CD4-positive, alpha-beta memory T cell (primary cell): ENCODE results near the gene C5. TPM values are rescaled to one million over a fixed set of nuclear protein-coding genes. Genes with fewer than 3 reads are reported as not detected.

ENCODE experiments used
- CTCF ChIA-PET: fragments of 350-600 bp; sonication (Branson Sonifier 250); formaldehyde crosslinking; loops from one replicate; lab custom pipeline; 2021; ENCODE audit warnings: inconsistent platforms; ENCODE audit not compliant: partially characterized antibody; lab: Charles Lee
- POLR2A ChIA-PET: fragments of 350-600 bp; sonication (Branson Sonifier 250); formaldehyde crosslinking; loops from one replicate; lab custom pipeline; 2021; ENCODE audit not compliant: partially characterized antibody; lab: Charles Lee
- DNase-seq, 5 donors: peaks; one replicate each; pipeline versions ENCODE4 v3.0.0 to v3.0.0-alpha.2; 2020 to 2022; ENCODE audit warnings: mixed read lengths in 1 of 5
- H3K27ac ChIP-seq: one replicate; pipeline ENCODE4 v1.7.0; 2013; ENCODE audit warnings: low read depth, low read length
- H3K27me3 ChIP-seq: 2 replicates; pipeline ENCODE4 v1.7.0; 2013; ENCODE audit warnings: mild to moderate bottlenecking, low read length, moderate library complexity; ENCODE audit not compliant: insufficient read depth
- H3K36me3 ChIP-seq: 2 replicates; pipeline ENCODE4 v1.7.0; 2013; ENCODE audit warnings: mild to moderate bottlenecking, low read length, moderate library complexity; ENCODE audit not compliant: insufficient read depth
- H3K4me1 ChIP-seq: 2 replicates; pipeline ENCODE4 v1.7.0; 2013; ENCODE audit warnings: mild to moderate bottlenecking, low read length, moderate library complexity; ENCODE audit not compliant: insufficient read depth
- H3K4me3 ChIP-seq, 2 donors: one replicate each; pipeline ENCODE4 v1.7.0; 2013; ENCODE audit warnings: low read length in 2 of 2, mild to moderate bottlenecking in 1 of 2
- H3K9me3 ChIP-seq, 2 donors: one replicate each; pipeline ENCODE4 v1.7.0; 2013; ENCODE audit warnings: low read length in 2 of 2, control low read depth in 1 of 2; ENCODE audit not compliant: control insufficient read depth in 1 of 2
- H3K27ac Mint-ChIP-seq, 7 donors: one replicate each; pipeline ENCODE4 v1.8.0; 2020 to 2021; ENCODE audit warnings: mixed read lengths in 7 of 7, mild to moderate bottlenecking in 6 of 7, inconsistent platforms in 3 of 7, moderate library complexity in 3 of 7
- H3K27me3 Mint-ChIP-seq, 2 donors: one replicate each; pipeline ENCODE4 v1.8.0; 2020 to 2021; ENCODE audit warnings: mixed read lengths in 2 of 2
- H3K36me3 Mint-ChIP-seq, 2 donors: one replicate each; pipeline ENCODE4 v1.8.0; 2020 to 2021; ENCODE audit warnings: mixed read lengths in 2 of 2, inconsistent platforms in 1 of 2, mild to moderate bottlenecking in 1 of 2
- H3K4me1 Mint-ChIP-seq, 4 donors: one replicate each; pipeline ENCODE4 v1.8.0; 2020 to 2021; ENCODE audit warnings: mixed read lengths in 4 of 4, mild to moderate bottlenecking in 1 of 4
- H3K4me3 Mint-ChIP-seq, 8 donors: one replicate each; pipeline ENCODE4 v1.8.0; 2020 to 2021; ENCODE audit warnings: mixed read lengths in 8 of 8, mild to moderate bottlenecking in 7 of 8, moderate library complexity in 6 of 8, inconsistent platforms in 3 of 8
- H3K9me3 Mint-ChIP-seq, 8 donors: one replicate each; pipeline ENCODE4 v1.8.0; 2020 to 2021; ENCODE audit warnings: mixed read lengths in 8 of 8, mild to moderate bottlenecking in 5 of 8, inconsistent platforms in 3 of 8, moderate library complexity in 1 of 8
- intact Hi-C: fragments of 100-400 bp; cut with micrococcal nuclease; formaldehyde crosslinking; loops from one replicate; pipeline ENCODE4 v1.15.1; 2023
- polyA plus RNA-seq, 2 donors: library from polyadenylated mRNA; unstranded; fragments of 300-500 nt; fragmentation: Illumina TruSeq; gene quantifications; one replicate each; pipeline ENCODE4 v1.2.3, GENCODE V29; 2021
- total RNA-seq, 2 experiments: library from RNA; stranded (reverse); gene quantifications; one replicate each; pipeline ENCODE4 v1.2.3, GENCODE V29; 2021

Gene C5
- total and polyA plus RNA-seq, 4 experiments from 2014 or later = 0.28 to 3.2 (median 1.3) TPM

- Histone ChIP-seq H3K9me3 (no peaks in the 10 kb centered on the region), H3K4me1 (peaks cover 37% of the 10 kb centered on the region), H3K27me3 (no peaks in the 10 kb centered on the region), H3K4me3 (peak overlapping the region; percentile 72 to 87), H3K27ac (peak overlapping the region; percentile 90), H3K36me3 (no peaks in the 10 kb centered on the region)
- peak in 3 of 5 donors; percentile 40 to 43 (median 41) for DNase-seq
- CTCF ChIA-PET = interaction anchor here (1.1 to 10.7 kb wide), 8 partner anchors 10 to 320 kb away, joined by 3 to 106 read pairs (median 6); no protein-coding TSS in a partner anchor
- H3K9me3 Mint-ChIP-seq = no peaks in the 10 kb centered on the region
- peaks cover 34 to 66% (median 53%) of the 10 kb centered on the region in 4 donors for H3K4me1 Mint-ChIP-seq
- peak overlapping the region; percentile 78 to 99 (median 98) for H3K27ac Mint-ChIP-seq
- peaks cover 0 to 21% of the 10 kb centered on the region in 2 donors for H3K36me3 Mint-ChIP-seq
- H3K27me3 Mint-ChIP-seq = no peaks in the 10 kb centered on the region
- intact Hi-C loops = loop anchor here (1.0 kb wide), 3 partner anchors 46 to 320 kb away; no protein-coding TSS in a partner anchor
- POLR2A ChIA-PET = interaction anchor here (0.7 to 2.8 kb wide), 9 partner anchors 15 to 361 kb away, joined by 3 to 14 read pairs (median 4); partner anchors contain the start of genes FBXW2, MEGF9 and RAB14
- peak overlapping the region; percentile 82 to 100 (median 98) for H3K4me3 Mint-ChIP-seq
Observed at GRCh38 chr9:121075251-121076036, 25.4 kb upstream of the C5 start.

GRCh38 chr9:121074370-121075250 lies 24.5 kb upstream of the C5 start, which contains the start of gene CNTRL:
Gene CNTRL, plus strand, starts transcription at chr9:121074955. Its CDS starts 13,372 bp downstream, at chr9:121088327.
- Histone ChIP-seq H3K4me3 (peak within 1 kb of the TSS; percentile 72 to 87), H3K27me3 (no peaks in the 10 kb centered on the region), H3K36me3 (no peaks in the 10 kb centered on the region), H3K27ac (peak within 1 kb of the TSS; percentile 90), H3K9me3 (no peaks in the 10 kb centered on the region), H3K4me1 (peaks cover 37% of the 10 kb centered on the region)
- H3K36me3 Mint-ChIP-seq = peaks cover 0 to 15% of the 10 kb centered on the region in 2 donors
- H3K9me3 Mint-ChIP-seq = no peaks in the 10 kb centered on the region
- CTCF ChIA-PET = interaction anchor here (1.3 to 10.7 kb wide), 6 partner anchors 13 to 319 kb away, joined by 3 to 106 read pairs (median 7); no protein-coding TSS in a partner anchor
- H3K4me3 Mint-ChIP-seq = peak within 1 kb of the TSS; percentile 82 to 100 (median 98)
- H3K4me1 Mint-ChIP-seq = peaks cover 34 to 67% (median 53%) of the 10 kb centered on the region in 4 donors
- intact Hi-C loops = loop anchor here (1.0 to 5.0 kb wide), 5 partner anchors 47 to 319 kb away; partner anchors contain the start of gene RAB14
- peak; percentile 81 to 92 (median 84) for DNase-seq
- POLR2A ChIA-PET = interaction anchor here (0.9 to 2.8 kb wide), 10 partner anchors 21 to 360 kb away, joined by 3 to 14 read pairs (median 4); partner anchors contain the start of genes FBXW2, MEGF9 and RAB14
- H3K27ac Mint-ChIP-seq = peak within 1 kb of the TSS; percentile 78 to 99 (median 98)
- no peaks in the 10 kb centered on the region for H3K27me3 Mint-ChIP-seq

GRCh38 chr9:121073038-121073437 lies 23.0 kb upstream of the C5 start:
- POLR2A ChIA-PET = interaction anchor here (0.8 to 2.4 kb wide), 7 partner anchors 10 to 280 kb away, joined by 3 to 8 read pairs (median 4); partner anchors contain the start of genes FBXW2 and PHF19
- Mint-ChIP-seq H3K27me3 (no peaks in the 10 kb centered on the region), H3K9me3 (peaks cover 0 to 3% (median 0%) of the 10 kb centered on the region in 8 donors), H3K27ac (peak overlapping the region in 6 of 7 donors; percentile 14 to 86 (median 68)), H3K4me1 (peaks cover 38 to 66% (median 51%) of the 10 kb centered on the region in 4 donors), H3K36me3 (peaks cover 0 to 15% of the 10 kb centered on the region in 2 donors), H3K4me3 (peak overlapping the region; percentile 73 to 99 (median 96))
- Histone ChIP-seq H3K4me3 (no peak overlapping the region), H3K9me3 (no peaks in the 10 kb centered on the region), H3K27ac (no peak overlapping the region), H3K36me3 (no peaks in the 10 kb centered on the region), H3K4me1 (peaks cover 45% of the 10 kb centered on the region), H3K27me3 (no peaks in the 10 kb centered on the region)
- DNase-seq = no peak
- CTCF ChIA-PET = interaction anchor here (0.7 to 10.7 kb wide), 16 partner anchors 9 to 430 kb away, joined by 3 to 106 read pairs (median 4); no protein-coding TSS in a partner anchor
- intact Hi-C loops = loop anchor here (5.0 kb wide), 1 partner anchor 129 kb away; the partner anchor contains the start of gene RAB14

GRCh38 chr9:121071756-121072421 lies 21.8 kb upstream of the C5 start:
- Mint-ChIP-seq H3K9me3 (peaks cover 0 to 5% (median 0%) of the 10 kb centered on the region in 8 donors), H3K4me3 (peak overlapping the region; percentile 92 to 99 (median 96)), H3K36me3 (peaks cover 5 to 17% of the 10 kb centered on the region in 2 donors), H3K27ac (peak overlapping the region; percentile 82 to 95 (median 92)), H3K27me3 (no peaks in the 10 kb centered on the region), H3K4me1 (peaks cover 36 to 60% (median 47%) of the 10 kb centered on the region in 4 donors)
- intact Hi-C loops = loop anchor here (1.0 to 5.0 kb wide), 2 partner anchors 130 to 453 kb away; partner anchors contain the start of gene RAB14
- H3K27me3 ChIP-seq = no peaks in the 10 kb centered on the region
- DNase-seq = peak in 4 of 5 donors; percentile 45 to 56 (median 48)
- peaks cover 43% of the 10 kb centered on the region for H3K4me1 ChIP-seq
- no peaks in the 10 kb centered on the region for H3K9me3 ChIP-seq
- peak overlapping the region; percentile 15 to 65 for H3K4me3 ChIP-seq
- CTCF ChIA-PET = interaction anchor here (0.7 to 10.7 kb wide), 30 partner anchors 10 to 452 kb away, joined by 3 to 106 read pairs (median 4); partner anchors contain the start of gene FBXW2
- H3K27ac ChIP-seq = peak overlapping the region; percentile 63
- no peaks in the 10 kb centered on the region for H3K36me3 ChIP-seq
- POLR2A ChIA-PET = interaction anchor here (0.8 to 2.4 kb wide), 9 partner anchors 9 to 279 kb away, joined by 3 to 8 read pairs (median 4); partner anchors contain the start of genes FBXW2 and PHF19

- Mint-ChIP-seq H3K27me3 (no peaks in the 10 kb centered on the region), H3K36me3 (peaks cover 5 to 17% of the 10 kb centered on the region in 2 donors), H3K4me1 (peaks cover 31 to 55% (median 41%) of the 10 kb centered on the region in 4 donors), H3K9me3 (peaks cover 0 to 5% (median 0%) of the 10 kb centered on the region in 8 donors), H3K4me3 (peak overlapping the region; percentile 92 to 99 (median 96)), H3K27ac (peak overlapping the region; percentile 82 to 95 (median 92))
- H3K27ac ChIP-seq = peak overlapping the region; percentile 63
- no peak for DNase-seq
- peaks cover 38% of the 10 kb centered on the region for H3K4me1 ChIP-seq
- peak overlapping the region; percentile 15 to 65 for H3K4me3 ChIP-seq
- H3K9me3 ChIP-seq = no peaks in the 10 kb centered on the region
- ChIA-PET CTCF (interaction anchor here (0.7 to 10.7 kb wide), 29 partner anchors 10 to 451 kb away, joined by 3 to 106 read pairs (median 4); partner anchors contain the start of gene FBXW2), POLR2A (interaction anchor here (0.8 to 2.4 kb wide), 8 partner anchors 9 to 278 kb away, joined by 3 to 8 read pairs (median 4); partner anchors contain the start of gene FBXW2)
- intact Hi-C loops = loop anchor here (5.0 kb wide), 1 partner anchor 131 kb away; the partner anchor contains the start of gene RAB14
- H3K36me3 ChIP-seq = no peaks in the 10 kb centered on the region
- H3K27me3 ChIP-seq = no peaks in the 10 kb centered on the region
Observed at GRCh38 chr9:121071370-121071755, 21.3 kb upstream of the C5 start.
